ENCODE data around the gene SLC24A3. TPM values are rescaled to one million over a fixed set of nuclear protein-coding genes. Genes with fewer than 3 reads are reported as not detected.

The SLC24A3 gene
- total and polyA plus RNA-seq, 12 donors = 0.21 to 2.6 (median 0.84) TPM

DNA sequence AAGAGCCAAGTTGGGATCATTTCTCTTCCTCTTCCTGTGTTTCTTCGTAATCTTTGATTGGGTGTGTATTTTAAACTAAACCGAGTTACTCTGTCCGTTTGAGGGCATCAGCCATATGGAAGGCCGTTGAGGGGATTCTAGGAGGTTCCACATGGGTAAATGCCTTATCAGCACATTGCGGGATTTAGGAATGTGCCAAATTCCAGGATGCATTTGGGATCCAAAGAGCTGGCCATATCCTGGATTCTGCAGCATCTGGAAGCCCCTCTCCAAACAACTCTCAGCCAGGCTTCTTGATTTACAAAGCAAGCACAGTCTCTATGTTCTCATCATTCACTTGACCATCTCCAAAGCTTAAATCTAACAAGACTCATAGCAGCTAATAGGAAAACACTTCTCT, 478.0 kb downstream of the SLC24A3 start:
- Histone ChIP-seq H3K36me3 (no peaks in the 10 kb centered on the region), H3K27ac (peak overlapping the region in 2 of 10 donors; percentile 35 to 37), H3K4me1 (peaks cover 0 to 47% (median 18%) of the 10 kb centered on the region in 9 donors), H3K27me3 (no peaks in the 10 kb centered on the region), H3K4me3 (no peak overlapping the region), H3K9me3 (no peaks in the 10 kb centered on the region)
- TF ChIP-seq, protein P1, sequence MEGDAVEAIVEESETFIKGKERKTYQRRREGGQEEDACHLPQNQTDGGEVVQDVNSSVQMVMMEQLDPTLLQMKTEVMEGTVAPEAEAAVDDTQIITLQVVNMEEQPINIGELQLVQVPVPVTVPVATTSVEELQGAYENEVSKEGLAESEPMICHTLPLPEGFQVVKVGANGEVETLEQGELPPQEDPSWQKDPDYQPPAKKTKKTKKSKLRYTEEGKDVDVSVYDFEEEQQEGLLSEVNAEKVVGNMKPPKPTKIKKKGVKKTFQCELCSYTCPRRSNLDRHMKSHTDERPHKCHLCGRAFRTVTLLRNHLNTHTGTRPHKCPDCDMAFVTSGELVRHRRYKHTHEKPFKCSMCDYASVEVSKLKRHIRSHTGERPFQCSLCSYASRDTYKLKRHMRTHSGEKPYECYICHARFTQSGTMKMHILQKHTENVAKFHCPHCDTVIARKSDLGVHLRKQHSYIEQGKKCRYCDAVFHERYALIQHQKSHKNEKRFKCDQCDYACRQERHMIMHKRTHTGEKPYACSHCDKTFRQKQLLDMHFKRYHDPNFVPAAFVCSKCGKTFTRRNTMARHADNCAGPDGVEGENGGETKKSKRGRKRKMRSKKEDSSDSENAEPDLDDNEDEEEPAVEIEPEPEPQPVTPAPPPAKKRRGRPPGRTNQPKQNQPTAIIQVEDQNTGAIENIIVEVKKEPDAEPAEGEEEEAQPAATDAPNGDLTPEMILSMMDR (IDR thresholded peaks at IDR 0.05) = no peak
- DNase-seq (no peak), ATAC-seq (no peak)
- WGBS, 2 donors = 40 to 53% methylated on average over 5 of the region's 5 CpGs
- intact Hi-C loops (cut with DNase I) = loop anchor here (5.0 to 10.0 kb wide), 18 partner anchors 54 to 364 kb away; partner anchors contain the start of genes RIN2 (in 2 of the 10), CFAP61 (in 1 of the 10), CRNKL1 (in 1 of the 10) and NAA20 (in 1 of the 10)

- peaks cover 0 to 47% (median 18%) of the 10 kb centered on the region in 9 donors for H3K4me1 ChIP-seq
- WGBS, 2 donors = 54 to 66% methylated on average over 5 of the region's 5 CpGs
- intact Hi-C loops (cut with DNase I) = loop anchor here (5.0 to 10.0 kb wide), 18 partner anchors 54 to 364 kb away; partner anchors contain the start of genes RIN2 (in 2 of the 10), CFAP61 (in 1 of the 10), CRNKL1 (in 1 of the 10) and NAA20 (in 1 of the 10)
- peak in 4 of 8 donors; percentile 47 to 60 (median 50) for ATAC-seq
- TF ChIP-seq, protein P1 (IDR thresholded peaks at IDR 0.05) = no peak
- no peak for DNase-seq
- no peaks in the 10 kb centered on the region for H3K27me3 ChIP-seq
- H3K9me3 ChIP-seq = no peaks in the 10 kb centered on the region
- no peak overlapping the region for H3K4me3 ChIP-seq
- peak overlapping the region in 7 of 10 donors; percentile 26 to 60 (median 37) for H3K27ac ChIP-seq
- no peaks in the 10 kb centered on the region for H3K36me3 ChIP-seq
Measured at GRCh38 chr20:19691125-19691524, 478.7 kb downstream of the SLC24A3 start.

- Histone ChIP-seq H3K36me3 (no peaks in the 10 kb centered on the region), H3K4me1 (peaks cover 0 to 47% (median 18%) of the 10 kb centered on the region in 9 donors), H3K27me3 (no peaks in the 10 kb centered on the region), H3K9me3 (no peaks in the 10 kb centered on the region), H3K4me3 (no peak overlapping the region), H3K27ac (peak overlapping the region in 1 of 10 donors; percentile 26)
- TF ChIP-seq, protein P1 (IDR thresholded peaks at IDR 0.05) = no peak
- WGBS, 2 donors = 87 to 93% methylated on average over 4 of the region's 4 CpGs
- DNase-seq (no peak), ATAC-seq (no peak)
- intact Hi-C loops (cut with DNase I) = loop anchor here (1.0 to 10.0 kb wide), 19 partner anchors 53 to 363 kb away; partner anchors contain the start of genes RIN2 (in 2 of the 10), CFAP61 (in 1 of the 10), CRNKL1 (in 1 of the 10) and NAA20 (in 1 of the 10)
Measured at GRCh38 chr20:19692100-19692499, 479.7 kb downstream of the SLC24A3 start.

DNA sequence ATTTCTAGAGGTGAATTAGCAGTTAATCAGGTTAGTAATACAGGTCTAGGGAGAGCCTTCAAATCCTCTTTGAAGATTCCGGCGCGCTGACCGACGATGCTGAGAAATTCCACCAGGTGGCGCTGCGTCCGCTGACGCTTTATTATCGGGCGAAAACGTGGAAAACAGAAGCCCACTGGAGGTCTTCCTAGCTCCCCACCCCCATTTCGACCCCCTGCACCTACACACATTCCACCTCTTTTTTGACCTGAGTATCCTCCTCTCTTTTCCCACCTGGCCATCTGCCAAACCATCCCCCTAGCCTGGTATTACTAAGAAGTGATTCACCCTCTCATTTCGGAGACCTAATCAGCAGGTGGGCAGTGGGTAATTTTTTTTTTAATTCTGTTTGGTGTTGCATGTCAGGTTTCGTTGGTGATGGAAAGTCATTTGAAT, 480.3 kb downstream of the SLC24A3 start:
- ATAC-seq = peak in 4 of 8 donors; percentile 12 to 39 (median 28)
- H3K27ac ChIP-seq = no peak overlapping the region
- H3K4me1 ChIP-seq = peaks cover 0 to 47% (median 18%) of the 10 kb centered on the region in 9 donors
- peak overlapping the region in 1 of 10 donors; percentile 3 for H3K4me3 ChIP-seq
- no peaks in the 10 kb centered on the region for H3K9me3 ChIP-seq
- intact Hi-C loops (cut with DNase I) = loop anchor here (1.0 to 10.0 kb wide), 20 partner anchors 52 to 362 kb away; partner anchors contain the start of genes RIN2 (in 2 of the 10), CFAP61 (in 1 of the 10), CRNKL1 (in 1 of the 10) and NAA20 (in 1 of the 10)
- TF ChIP-seq, protein P1 (IDR thresholded peaks at IDR 0.05) = peak; percentile 88 to 95 (median 93)
- no peaks in the 10 kb centered on the region for H3K27me3 ChIP-seq
- no peaks in the 10 kb centered on the region for H3K36me3 ChIP-seq
- 7 to 11% methylated on average over 15 of the region's 15 CpGs for WGBS, 2 donors
- DNase-seq = peak; percentile 42 to 61
